WTC11 (cell line): ENCODE results near the gene TOMM40L.

Experiments used
- CREB1 ChIP-seq: sonication (generic); formaldehyde crosslinking; IDR thresholded peaks from 2 replicates; pipeline ENCODE4 v1.8.0; 2023; ENCODE audit warnings: mild to moderate bottlenecking, missing genetic modification reagents
- CREM ChIP-seq: sonication (generic); formaldehyde crosslinking; IDR thresholded peaks from 2 replicates; pipeline ENCODE4 v1.8.1; 2022; ENCODE audit warnings: mild to moderate bottlenecking, missing genetic modification reagents, moderate library complexity
- KAT7 ChIP-seq: sonication (generic); formaldehyde crosslinking; IDR thresholded peaks from 2 replicates; pipeline ENCODE4 v1.8.1; 2023; ENCODE audit warnings: missing genetic modification reagents, mild to moderate bottlenecking, borderline replicate concordance
- ZNF317 ChIP-seq: sonication (generic); formaldehyde crosslinking; IDR thresholded peaks from 2 replicates; pipeline ENCODE4 v1.8.1; 2023; ENCODE audit warnings: low read depth, mild to moderate bottlenecking, moderate library complexity, missing genetic modification reagents, borderline replicate concordance
- TF ChIP-seq, protein P1 (sequence below): fragments of 200-600 bp; IDR thresholded peaks from 2 replicates; pipeline ENCODE4 v1.8.0; 2022; ENCODE audit warnings: antibody characterized with exemption
- TF ChIP-seq, protein P2 (sequence below): sonication (generic); formaldehyde crosslinking; IDR thresholded peaks from 2 replicates; pipeline ENCODE4 v1.8.0; 2022; ENCODE audit warnings: mild to moderate bottlenecking, missing genetic modification reagents

DNA sequence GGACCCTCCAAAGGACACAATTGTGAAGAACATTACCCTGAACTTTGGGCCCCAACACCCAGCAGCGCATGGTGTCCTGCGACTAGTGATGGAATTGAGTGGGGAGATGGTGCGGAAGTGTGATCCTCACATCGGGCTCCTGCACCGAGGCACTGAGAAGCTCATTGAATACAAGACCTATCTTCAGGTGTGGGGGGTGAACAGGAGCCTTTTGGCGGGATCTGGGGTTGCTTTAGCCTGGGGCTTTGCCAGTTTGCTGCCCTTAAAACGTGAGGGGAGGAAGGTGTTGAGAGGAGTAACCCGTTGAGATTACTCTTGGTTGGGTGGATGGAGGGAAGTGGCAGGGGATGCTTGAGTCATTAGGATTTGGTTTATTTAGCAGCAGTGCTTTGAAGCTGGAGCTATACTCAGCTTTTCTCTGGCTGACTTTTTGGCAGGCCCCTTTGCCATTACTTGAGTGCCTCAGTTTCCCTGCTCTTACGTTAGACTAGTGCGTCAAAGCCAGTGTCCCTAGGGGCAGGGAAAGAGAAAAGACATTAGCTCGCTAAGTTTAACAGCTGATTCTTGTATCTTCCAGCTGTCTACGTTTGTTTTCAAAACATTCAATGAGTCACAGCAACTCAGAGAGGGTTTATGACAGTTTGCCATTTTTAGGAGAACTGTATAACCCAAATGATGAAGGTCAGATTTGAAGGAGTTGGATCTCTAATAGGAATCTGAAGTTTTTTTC is 19.3 kb upstream of the TOMM40L start:
- TF ChIP-seq KAT7 (CRISPR knock-in tag), result no peak
- TF ChIP-seq ZNF317 (CRISPR knock-in tag), result no peak
- TF ChIP-seq, protein P1, sequence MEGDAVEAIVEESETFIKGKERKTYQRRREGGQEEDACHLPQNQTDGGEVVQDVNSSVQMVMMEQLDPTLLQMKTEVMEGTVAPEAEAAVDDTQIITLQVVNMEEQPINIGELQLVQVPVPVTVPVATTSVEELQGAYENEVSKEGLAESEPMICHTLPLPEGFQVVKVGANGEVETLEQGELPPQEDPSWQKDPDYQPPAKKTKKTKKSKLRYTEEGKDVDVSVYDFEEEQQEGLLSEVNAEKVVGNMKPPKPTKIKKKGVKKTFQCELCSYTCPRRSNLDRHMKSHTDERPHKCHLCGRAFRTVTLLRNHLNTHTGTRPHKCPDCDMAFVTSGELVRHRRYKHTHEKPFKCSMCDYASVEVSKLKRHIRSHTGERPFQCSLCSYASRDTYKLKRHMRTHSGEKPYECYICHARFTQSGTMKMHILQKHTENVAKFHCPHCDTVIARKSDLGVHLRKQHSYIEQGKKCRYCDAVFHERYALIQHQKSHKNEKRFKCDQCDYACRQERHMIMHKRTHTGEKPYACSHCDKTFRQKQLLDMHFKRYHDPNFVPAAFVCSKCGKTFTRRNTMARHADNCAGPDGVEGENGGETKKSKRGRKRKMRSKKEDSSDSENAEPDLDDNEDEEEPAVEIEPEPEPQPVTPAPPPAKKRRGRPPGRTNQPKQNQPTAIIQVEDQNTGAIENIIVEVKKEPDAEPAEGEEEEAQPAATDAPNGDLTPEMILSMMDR, result no peak
- no peak for TF ChIP-seq CREM (CRISPR knock-in tag)
- TF ChIP-seq, protein P2, sequence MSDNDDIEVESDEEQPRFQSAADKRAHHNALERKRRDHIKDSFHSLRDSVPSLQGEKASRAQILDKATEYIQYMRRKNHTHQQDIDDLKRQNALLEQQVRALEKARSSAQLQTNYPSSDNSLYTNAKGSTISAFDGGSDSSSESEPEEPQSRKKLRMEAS, result no peak
- no peak for TF ChIP-seq CREB1 (CRISPR knock-in tag)
